Liver (tissue), 3 donors: Measurements from ENCODE around the gene TTYH3.

Experiments
- EGR1 ChIP-seq, 2 donors: IDR thresholded peaks; 2 replicates each; pipeline ENCODE4 v1.6.1; 2016 to 2018; ENCODE audit warnings: antibody characterized with exemption in 2 of 2, low read depth in 2 of 2
- JUND ChIP-seq, 2 donors: IDR thresholded peaks; 2 replicates each; pipeline ENCODE4 v1.6.1; 2016; ENCODE audit warnings: antibody characterized with exemption in 2 of 2
- RXRA ChIP-seq, 2 donors: IDR thresholded peaks; 2 replicates each; pipeline ENCODE4 v1.6.1; 2017 to 2018; ENCODE audit warnings: antibody characterized with exemption in 2 of 2, mild to moderate bottlenecking in 1 of 2
- SP1 ChIP-seq: IDR thresholded peaks from 2 replicates; pipeline ENCODE4 v1.6.1; 2018; ENCODE audit warnings: antibody characterized with exemption, mild to moderate bottlenecking
- TF ChIP-seq, protein P1 (sequence below): fragments of 150-350 bp; IDR thresholded peaks from 2 replicates; pipeline ENCODE4 v1.5.1; 2017; ENCODE audit warnings: improper control_type of control experiment, low read depth, low read length; ENCODE audit not compliant: missing input control
- TF ChIP-seq, protein P2 (sequence below): IDR thresholded peaks from 2 replicates; pipeline ENCODE4 v1.6.1; 2016; ENCODE audit warnings: antibody characterized with exemption
- TF ChIP-seq, protein P3 (sequence below): IDR thresholded peaks from 2 replicates; pipeline ENCODE4 v1.6.1; 2016; ENCODE audit warnings: antibody characterized with exemption
- donor health status: healthy.
- donor health status: healthy.

DNA sequence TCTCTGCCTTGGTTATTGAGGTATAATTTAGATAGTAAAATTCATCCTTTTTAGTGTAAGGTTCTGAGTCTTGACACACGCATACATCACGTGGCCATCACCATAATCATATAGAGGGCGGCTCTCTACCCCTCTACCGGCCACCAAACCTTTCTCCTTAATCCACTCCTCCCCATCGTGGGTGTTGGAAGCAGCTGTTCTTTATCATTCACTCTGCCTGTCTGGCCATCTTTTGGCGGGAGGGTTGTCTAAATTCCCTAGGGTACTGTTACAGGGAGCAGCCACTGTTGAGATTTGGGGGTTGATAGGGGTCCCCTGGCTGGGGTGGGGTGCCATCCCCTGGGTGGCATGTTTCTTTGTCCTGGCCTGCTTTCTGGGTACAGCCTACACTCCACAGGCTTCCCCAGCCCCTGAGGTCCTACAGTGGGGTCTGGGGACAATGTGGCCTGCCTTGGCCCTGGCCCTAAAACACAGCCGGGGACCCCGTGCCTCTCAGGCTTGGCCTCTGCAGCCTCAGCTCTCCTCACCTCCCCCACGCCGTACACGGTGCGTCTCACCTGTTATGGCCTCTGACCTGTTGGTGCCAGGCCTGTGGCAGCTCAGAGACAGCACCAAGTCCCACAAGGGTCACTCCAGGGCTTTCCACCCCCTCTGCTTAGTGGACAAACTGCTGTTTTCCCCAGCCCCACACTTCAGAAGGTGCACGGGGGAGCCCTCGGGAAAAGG is 73.7 kb downstream of the TTYH3 start:
- TF ChIP-seq, protein P1, sequence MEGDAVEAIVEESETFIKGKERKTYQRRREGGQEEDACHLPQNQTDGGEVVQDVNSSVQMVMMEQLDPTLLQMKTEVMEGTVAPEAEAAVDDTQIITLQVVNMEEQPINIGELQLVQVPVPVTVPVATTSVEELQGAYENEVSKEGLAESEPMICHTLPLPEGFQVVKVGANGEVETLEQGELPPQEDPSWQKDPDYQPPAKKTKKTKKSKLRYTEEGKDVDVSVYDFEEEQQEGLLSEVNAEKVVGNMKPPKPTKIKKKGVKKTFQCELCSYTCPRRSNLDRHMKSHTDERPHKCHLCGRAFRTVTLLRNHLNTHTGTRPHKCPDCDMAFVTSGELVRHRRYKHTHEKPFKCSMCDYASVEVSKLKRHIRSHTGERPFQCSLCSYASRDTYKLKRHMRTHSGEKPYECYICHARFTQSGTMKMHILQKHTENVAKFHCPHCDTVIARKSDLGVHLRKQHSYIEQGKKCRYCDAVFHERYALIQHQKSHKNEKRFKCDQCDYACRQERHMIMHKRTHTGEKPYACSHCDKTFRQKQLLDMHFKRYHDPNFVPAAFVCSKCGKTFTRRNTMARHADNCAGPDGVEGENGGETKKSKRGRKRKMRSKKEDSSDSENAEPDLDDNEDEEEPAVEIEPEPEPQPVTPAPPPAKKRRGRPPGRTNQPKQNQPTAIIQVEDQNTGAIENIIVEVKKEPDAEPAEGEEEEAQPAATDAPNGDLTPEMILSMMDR, result no peak
- TF ChIP-seq, protein P2, sequence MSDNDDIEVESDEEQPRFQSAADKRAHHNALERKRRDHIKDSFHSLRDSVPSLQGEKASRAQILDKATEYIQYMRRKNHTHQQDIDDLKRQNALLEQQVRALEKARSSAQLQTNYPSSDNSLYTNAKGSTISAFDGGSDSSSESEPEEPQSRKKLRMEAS, result no peak
- TF ChIP-seq, protein P3, sequence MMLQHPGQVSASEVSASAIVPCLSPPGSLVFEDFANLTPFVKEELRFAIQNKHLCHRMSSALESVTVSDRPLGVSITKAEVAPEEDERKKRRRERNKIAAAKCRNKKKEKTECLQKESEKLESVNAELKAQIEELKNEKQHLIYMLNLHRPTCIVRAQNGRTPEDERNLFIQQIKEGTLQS, result no peak
- TF ChIP-seq EGR1 (IDR thresholded peaks at IDR 0.05; ENCODE audit: low read depth in 2 of 2) (no peak), SP1 (no peak), RXRA (IDR thresholded peaks at IDR 0.05) (no peak), JUND (IDR thresholded peaks at IDR 0.05) (no peak)
